NCI-H446 treated with DMSO at 0.1 percent for 48 hours (cell line): ENCODE data around the gene ATXN8OS.
A peak's percentile ranks its signal among the peaks of the same experiment; 100 is the strongest.
"Not testable (repeated sequence)": the region's sequence is repeated elsewhere in the genome, so short reads cannot be mapped to it uniquely, and the experiment has no call there.

Experiments used
- DNase-seq: peaks from one replicate; lab custom pipeline; 2025; lab: John Stamatoyannopoulos, UW

Gene ATXN8OS

DNA sequence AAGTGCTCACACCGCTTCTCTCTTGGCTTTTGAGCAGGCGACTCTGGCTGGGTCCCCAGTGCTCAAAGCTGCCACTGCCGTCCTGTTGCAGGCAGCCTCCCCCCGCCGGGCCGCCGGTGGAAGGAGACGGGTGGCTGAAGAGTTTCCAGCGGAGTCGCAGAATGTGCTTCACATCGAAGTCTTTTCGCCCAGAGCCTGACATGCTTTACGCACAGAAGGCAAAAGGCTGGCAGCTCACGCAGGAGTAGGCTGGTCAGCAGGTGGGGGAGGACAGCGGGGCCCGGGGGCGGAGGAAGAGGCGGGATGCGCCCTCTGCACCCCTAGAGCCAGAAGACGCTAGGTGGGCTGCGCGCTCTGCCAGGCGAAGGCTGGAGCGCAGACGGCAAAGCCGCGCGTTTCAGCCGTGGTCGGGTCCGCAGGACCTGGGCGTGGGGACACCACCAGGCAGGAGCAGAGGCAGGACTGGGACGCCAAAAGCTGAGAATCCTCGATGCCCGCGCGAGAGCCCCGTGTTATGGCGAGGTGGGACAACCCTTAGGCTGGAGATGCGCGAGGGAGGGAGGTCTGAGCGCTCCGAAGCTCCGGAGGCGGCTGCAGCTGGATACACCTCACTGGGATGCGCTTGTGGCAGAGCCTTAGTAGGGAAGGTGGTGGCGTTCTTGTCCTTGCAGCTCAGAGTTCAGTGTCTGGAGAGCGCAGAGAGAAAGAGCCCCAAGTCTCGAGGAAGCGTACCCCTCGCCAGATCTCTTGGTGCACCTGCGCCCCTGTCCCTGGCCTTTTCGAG lies at the start of gene ATXN8OS:
ATXN8OS (plus strand) TSS at position 329 of the 784 bp plus-strand sequence.
- no peak for DNase-seq

DNA sequence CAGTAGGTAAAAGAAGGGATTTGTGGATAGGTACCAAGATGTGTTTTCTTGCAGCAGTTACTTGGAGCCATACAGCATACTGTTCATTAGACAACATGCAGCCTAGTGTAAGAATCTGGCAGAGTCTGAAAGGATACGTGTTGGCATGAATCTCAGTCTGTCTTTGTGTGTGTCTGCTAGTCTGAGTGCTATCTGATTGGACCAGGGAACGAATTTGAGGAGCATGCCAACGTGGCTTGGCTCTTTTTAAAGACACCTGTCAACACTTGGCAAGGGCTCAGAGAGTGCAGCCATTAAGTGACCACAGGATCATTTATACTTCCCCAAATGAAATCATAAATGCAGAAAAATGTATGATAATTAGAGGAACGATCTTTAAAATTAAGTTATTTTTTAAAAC lies 27.6 kb upstream of the ATXN8OS start:
- DNase-seq, result peak; percentile 85

DNA sequence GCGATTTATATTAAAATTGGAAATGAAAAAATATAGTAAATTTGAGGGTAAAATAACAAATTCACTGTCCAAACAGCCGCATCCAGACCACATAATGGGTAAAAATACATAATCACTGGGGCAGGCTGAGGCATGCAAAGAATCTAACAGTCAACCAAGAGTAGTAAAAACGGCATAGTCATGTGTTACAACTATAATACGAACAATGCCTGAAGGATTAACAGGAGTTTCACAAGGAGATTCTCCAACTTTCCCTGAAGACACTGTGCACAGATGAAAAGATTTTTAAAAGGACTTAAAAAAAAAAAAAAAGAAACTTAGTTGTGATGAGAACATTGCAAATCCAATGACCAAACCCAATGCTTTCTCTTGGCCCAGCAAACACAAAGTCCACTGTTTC lies 20.4 kb upstream of the ATXN8OS start:
- DNase-seq, result no peak

DNA sequence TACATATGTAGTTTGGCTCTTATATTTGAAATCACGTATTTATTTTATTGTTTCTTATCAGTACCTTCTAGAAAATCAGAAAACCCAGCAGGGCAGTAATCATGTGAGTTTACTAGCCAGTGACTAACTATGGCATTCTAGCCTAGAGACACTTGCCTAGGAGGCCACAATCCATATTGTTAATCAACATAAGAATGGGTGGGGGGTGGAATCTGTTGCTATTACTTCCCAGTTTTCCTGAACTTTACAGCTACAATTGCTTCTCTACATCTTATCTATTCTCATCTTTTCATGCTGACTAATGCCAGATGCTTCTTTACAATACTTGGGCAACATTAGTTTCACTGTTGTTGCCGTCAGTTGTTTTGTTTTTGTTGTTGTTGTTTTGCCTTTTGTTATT lies 18.7 kb upstream of the ATXN8OS start:
- no peak for DNase-seq

DNA sequence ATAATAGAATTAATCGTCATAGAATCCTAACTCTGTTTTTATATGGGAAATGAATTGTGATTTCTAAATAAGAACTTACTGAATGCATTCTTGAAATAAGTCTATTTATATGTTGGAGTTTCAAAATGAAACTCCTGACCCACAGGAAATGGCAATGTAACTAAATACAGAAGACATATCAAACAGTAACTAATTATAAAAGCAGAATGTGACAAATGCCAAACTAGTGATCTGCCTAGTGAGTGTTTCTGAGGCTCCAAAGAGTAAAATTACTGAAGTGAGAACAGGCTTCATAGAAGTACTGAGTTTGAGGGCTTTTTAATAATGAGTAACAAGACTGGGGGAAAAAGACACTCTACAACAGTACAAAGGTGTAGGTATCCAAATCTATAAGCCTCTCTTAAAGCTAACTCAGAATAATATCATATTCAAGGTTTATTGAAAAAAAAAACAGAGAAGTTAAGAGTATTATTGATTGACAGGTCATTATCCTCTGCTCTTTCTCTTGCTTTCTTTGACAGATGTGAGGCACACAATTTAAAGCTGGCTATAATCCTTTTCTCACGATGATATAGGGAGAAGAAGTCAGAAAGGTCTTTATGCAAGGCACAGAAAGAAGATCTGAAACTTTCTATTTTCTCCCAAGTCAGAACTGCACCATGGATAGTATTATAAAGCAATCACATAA lies 17.4 kb upstream of the ATXN8OS start:
- no peak for DNase-seq

DNA sequence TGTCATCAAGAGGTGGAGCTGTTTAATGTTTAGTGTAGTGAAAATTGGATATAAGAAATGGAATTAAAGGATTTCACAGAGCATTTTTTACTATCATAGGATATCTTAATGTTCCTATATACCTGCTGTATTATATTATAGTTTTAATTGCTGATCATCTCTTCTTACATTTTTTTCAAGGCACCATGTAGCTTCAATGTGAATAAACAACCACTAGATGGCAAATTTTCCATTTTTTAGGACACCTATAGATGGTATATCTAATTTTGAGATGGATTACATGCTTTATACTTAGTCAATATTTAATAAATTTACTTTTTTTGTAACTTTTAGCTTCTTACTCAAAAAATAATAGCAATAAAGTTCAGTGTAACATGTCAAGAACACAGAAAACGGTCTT lies 9.0 kb upstream of the ATXN8OS start:
- no peak for DNase-seq

DNA sequence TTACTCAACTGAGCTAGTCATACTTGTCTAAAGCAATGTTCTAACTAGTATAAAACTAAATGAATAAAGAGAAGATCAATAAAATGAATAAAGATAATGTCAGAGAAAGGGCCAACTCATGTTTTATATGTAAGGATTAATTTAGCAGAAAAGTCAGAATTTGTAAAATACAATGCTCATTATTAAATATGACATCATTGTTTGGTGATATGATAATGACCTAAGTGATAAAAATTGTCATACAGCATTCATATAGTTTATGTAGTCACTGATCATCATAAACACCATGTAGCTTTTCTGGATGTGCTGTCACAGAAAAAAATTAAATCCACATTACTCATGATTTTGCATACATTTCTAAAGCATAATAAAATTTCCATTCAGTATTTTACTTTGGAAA lies 3.1 kb upstream of the ATXN8OS start:
- DNase-seq, result no peak

DNA sequence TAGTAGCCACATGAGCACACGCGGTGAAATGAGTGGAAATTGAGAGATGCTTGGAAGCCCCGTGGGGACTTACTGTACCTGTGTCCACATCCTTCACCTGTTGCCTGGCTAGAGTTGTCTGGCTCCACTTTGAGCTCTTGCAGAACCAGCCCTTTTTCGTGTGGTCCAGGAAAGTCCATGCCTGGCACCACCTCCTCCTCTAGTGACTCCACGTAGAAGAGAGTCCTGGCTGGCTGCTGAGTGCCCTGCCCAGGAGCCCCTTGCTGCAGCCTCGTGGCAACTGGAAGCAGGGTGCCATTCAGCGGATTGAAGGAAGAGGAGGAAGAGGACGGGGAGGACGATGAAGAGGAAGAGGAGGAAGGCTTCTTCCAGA lies 515 bp upstream of the ATXN8OS start:
- no peak for DNase-seq

DNA sequence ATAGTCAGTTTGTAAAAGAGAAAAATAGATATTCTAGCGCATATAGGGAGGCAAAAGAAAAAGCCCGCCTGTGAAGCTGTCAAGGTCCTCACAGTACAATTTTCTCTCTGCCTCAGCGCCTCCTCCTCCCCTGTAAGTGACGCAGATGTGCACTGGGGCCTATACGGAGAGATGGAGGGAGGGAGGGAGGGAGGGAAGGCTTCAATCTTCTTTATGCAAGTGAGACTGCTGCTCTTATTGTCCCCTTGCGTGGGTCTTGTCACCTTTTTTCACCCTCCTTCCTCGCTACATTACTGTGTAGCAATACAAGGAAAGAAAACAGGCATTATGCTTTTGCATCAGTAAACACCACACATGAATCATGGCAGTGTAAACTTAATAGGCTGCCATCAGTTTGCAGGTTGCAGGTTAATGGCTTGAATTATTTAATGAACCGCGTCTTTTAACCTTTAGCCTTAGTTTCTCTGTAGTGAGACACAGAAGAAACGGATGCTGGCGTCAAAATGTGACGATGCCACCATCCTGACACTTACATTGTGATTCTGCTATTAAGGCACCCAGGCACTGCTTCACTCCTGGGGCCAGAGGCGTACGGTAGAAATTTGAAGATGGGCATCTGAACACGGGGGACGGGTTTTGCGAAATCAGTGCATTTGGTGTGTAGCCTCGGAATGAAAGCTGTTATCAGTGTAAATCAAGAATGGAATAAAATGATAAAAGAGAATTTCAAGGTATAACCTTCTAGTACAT lies 905 bp downstream of the ATXN8OS start, which contains the start of gene KLHL1:
KLHL1 (minus strand) TSS at position 97 of the 750 bp plus-strand sequence. CDS start 753 bp downstream, outside the sequence.
- DNase-seq, result no peak

DNA sequence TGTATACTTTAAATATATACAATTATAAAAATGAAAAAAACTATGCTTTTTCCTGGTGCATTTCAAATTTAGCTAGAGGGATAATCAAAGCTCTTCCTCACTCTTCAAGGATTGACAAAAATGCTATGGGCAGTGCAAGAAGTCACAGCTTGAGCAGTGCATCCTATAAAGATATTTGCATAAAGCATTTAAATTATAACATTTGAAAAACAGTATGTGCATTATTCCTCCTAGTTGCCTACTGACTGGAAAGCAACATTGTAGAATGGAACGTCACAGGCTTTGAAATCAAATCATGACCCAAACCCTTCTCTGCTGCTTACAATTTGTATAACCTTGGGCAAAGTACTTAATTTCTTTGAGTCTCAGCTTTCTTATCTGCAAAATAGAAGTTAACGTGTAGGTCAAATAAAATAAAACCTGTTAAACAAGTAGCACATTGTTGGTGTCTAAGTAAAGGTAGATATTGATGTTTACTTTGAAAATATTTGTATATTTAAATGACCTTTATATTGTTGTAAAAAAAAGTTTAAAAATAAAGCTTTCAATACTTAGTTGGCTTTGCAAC lies 9.8 kb downstream of the ATXN8OS start:
- no peak for DNase-seq

DNA sequence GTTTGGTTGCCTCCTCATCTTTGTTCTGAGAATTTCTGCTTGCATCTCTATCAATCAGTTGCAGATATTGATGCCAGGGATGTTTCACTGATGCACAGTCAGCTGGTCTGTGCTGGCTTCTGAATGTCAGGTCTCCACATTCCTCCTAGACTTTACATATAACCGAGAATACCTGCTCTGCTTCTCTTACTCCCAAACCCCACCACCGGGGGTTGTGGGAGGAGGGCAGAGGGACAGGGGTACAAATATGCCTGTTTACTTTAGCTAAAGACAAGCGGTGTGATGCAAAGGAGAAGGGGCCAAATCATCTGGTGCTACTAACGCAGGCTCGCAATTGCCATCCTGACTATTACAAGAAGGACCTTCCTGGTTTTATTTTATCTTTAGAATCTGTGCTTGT lies 18.1 kb downstream of the ATXN8OS start:
- no peak for DNase-seq

DNA sequence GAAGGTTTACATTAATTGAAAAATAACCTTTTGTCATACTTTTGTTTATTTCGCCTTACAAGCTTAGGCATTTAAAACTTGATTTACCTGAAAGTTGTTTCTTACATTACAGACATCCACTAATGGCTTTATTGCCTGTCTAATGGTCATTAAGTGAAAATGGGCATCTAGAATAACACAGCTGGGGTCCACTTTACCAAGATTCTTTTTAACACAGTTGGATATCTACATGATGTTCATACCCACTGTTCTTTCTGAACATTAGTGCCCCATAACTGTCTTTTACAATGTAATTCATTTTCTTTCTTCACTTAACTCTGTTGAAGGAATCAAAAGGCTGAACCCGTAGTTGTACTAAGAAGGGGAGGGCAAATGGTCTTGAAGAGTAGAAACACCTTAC lies 20.5 kb downstream of the ATXN8OS start:
- DNase-seq, result no peak

DNA sequence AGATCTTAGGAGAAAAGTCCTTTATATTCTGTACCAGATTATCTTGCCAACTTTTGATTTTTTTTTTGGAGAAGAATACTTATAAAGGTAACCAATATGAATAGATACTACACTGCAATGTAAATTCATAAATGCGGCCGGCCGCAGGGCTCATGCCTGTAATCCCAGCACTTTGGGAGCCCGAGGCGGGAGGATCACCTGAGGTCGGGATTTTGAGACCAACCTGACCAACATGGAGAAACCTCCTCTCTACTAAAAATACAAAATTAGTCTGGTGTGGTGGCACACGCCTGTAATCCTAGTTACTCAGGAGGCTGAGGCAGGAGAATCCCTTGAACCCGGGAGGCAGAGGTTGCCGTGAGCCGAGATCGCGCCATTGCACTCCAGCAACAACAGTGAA lies 35.0 kb downstream of the ATXN8OS start:
- DNase-seq, result not testable (repeated sequence)

DNA sequence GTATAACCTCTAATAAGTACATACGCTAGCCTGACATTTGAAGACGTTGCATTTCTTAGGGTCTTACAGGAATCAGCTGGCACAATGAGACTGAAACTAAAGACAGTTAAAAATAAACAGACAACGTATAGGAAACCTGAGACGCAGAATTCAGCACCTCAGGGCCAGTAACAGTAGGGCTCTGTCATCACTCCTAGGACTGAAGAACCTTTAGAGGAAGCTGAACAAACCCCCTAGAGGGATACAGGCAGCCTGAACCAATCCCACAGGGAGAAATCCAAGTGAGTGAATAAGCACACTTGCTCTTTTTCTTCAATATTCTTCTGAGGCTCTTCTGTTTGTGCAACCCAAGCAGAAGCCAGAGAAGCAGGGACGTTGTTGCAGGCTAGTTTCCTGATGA lies 54.5 kb downstream of the ATXN8OS start:
- no peak for DNase-seq

DNA sequence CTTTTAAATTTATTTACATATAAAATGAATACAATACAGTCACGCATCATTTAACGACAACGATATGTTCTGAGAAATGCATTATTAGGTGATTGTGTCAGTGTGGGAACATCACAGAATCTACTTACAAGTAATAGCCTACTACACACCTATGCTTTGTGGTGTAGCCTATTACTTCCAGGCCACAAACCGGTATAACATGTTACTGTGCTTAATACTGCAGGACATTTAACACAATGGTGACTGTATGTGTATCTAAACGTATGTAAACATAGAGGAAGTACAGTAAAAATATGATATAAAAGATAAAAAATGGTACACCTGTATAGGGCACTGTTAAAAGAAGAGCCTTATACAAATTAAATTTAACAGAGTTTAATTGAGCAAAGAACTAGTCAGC lies 63.1 kb downstream of the ATXN8OS start:
- DNase-seq, result no peak

DNA sequence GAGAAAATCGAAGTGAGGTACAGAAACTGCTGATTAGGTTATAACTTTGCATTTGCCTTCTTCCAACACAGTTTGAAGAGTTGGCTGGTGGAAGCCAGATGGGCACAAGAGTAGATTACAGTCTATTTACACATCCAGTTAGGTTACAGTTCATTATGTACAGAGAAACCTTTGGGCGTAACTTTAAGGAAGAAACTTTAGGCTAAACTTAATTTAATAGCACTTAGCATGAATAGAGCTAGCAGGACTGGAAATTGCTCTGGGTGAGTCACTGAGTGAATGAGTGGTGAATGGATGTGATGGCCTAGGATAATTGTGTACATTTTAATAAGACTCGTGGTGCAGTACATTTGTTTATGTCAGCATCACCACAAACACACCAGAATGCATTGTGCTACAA lies 63.5 kb downstream of the ATXN8OS start:
- DNase-seq, result no peak

DNA sequence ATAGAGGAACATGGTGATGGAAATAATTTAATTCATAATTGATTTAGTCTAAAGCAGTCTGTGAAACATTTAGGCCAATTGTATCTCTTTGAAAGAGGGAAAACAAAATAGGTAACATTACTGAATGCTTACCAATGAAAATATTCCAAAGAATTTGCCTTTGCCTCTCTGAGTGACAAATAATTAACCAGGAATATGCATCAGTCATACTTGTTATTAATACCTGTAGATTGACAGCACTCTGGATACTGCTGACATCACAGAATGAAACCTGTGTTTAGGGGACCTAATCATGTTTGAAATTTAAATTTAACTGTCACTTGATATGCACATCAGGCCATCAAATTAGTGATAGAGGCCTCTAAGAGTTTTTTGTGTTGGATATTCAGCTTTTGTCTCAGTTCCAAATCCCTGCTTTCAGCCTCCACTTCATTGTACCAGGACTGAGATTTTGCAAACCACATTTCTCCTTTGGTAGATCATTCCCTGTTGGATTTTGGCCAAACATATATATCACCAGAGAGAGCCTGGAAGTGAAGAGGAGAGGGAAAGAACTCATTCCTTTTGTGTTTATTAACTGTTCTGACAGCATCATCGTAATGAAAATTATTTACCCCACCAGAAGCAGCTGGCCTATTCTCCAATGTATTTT lies 65.4 kb downstream of the ATXN8OS start:
- DNase-seq, result no peak

DNA sequence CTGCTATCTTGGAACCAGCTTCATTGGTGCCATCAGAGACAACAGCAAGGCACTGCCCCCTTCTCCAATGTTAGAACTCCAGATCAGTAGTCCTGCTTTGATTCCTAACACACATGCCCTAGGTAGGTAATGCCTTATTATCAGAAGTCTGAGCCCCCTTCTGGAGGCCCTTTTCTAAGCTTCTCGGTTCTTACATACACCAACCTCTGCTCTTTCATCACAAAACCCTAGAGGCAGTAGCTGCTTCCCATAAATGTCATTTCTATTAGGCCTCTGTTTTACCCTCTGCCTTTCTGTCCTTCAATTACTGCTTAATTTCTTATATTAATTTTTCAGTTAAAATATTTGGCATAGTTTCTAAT lies 66.0 kb downstream of the ATXN8OS start:
- DNase-seq, result no peak

DNA sequence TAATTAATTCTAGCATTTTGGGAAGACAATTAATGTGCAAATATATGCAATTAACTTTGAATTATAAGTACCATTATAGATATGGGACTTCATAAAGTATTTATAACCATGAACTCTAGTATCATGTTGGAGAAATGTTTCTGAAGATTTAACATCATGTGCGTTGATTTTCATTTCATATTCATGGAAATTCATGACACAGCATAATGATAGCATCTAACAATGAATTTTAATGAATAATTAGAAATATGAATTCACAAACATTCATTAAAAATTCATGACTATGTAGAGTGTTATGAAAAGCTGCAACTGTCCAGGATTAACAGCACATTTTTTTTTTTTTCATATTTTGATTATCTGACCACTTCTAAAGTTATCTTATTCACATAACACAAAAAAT lies 70.7 kb downstream of the ATXN8OS start:
- no peak for DNase-seq
